ENCODE measurements around the gene CALHM3.

Gene CALHM3

GRCh38 chr10:103502849-103503660, 24.0 kb upstream of the CALHM3 start:
- H3K27ac ChIP-seq (replicated peaks), result no peak overlapping the region
- TF ChIP-seq REST (IDR thresholded peaks at IDR 0.05; ENCODE audit: insufficient replicate concordance, low read depth) (no peak), POLR2AphosphoS5 (IDR thresholded peaks at IDR 0.05; ENCODE audit: low read depth) (no peak), SPI1 (IDR thresholded peaks at IDR 0.05; ENCODE audit: borderline replicate concordance, low read depth) (no peak), GABPA (IDR thresholded peaks at IDR 0.05; ENCODE audit: low read depth) (no peak)
- TF ChIP-seq, protein P1, sequence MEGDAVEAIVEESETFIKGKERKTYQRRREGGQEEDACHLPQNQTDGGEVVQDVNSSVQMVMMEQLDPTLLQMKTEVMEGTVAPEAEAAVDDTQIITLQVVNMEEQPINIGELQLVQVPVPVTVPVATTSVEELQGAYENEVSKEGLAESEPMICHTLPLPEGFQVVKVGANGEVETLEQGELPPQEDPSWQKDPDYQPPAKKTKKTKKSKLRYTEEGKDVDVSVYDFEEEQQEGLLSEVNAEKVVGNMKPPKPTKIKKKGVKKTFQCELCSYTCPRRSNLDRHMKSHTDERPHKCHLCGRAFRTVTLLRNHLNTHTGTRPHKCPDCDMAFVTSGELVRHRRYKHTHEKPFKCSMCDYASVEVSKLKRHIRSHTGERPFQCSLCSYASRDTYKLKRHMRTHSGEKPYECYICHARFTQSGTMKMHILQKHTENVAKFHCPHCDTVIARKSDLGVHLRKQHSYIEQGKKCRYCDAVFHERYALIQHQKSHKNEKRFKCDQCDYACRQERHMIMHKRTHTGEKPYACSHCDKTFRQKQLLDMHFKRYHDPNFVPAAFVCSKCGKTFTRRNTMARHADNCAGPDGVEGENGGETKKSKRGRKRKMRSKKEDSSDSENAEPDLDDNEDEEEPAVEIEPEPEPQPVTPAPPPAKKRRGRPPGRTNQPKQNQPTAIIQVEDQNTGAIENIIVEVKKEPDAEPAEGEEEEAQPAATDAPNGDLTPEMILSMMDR (IDR thresholded peaks at IDR 0.05; ENCODE audit: insufficient read depth, low read length), result no peak
- H3K4me3 ChIP-seq (replicated peaks; ENCODE audit: insufficient read depth, low read length), result no peak overlapping the region
- peaks cover 2% of the 10 kb centered on the region for H3K27me3 ChIP-seq (ENCODE audit: insufficient read depth, poor library complexity, severe bottlenecking)
- no peak for DNase-seq (ENCODE audit: low read depth in 1 of 2, low spot score in 1 of 2)

GRCh38 chr10:103501186-103501585, 22.1 kb upstream of the CALHM3 start:
- Histone ChIP-seq H3K27me3 (ENCODE audit: insufficient read depth, poor library complexity, severe bottlenecking) (peaks cover 9% of the 10 kb centered on the region), H3K27ac (replicated peaks) (no peak overlapping the region), H3K4me3 (replicated peaks; ENCODE audit: insufficient read depth, low read length) (no peak overlapping the region)
- TF ChIP-seq, protein P1 (IDR thresholded peaks at IDR 0.05; ENCODE audit: insufficient read depth, low read length), result no peak
- TF ChIP-seq SPI1 (IDR thresholded peaks at IDR 0.05; ENCODE audit: borderline replicate concordance, low read depth) (no peak), GABPA (IDR thresholded peaks at IDR 0.05; ENCODE audit: low read depth) (no peak), POLR2AphosphoS5 (IDR thresholded peaks at IDR 0.05; ENCODE audit: low read depth) (no peak), REST (IDR thresholded peaks at IDR 0.05; ENCODE audit: insufficient replicate concordance, low read depth) (no peak)
- no peak for DNase-seq (ENCODE audit: low read depth in 1 of 2, low spot score in 1 of 2)

- TF ChIP-seq, protein P1 (IDR thresholded peaks at IDR 0.05; ENCODE audit: insufficient read depth, low read length), result no peak
- TF ChIP-seq SPI1 (IDR thresholded peaks at IDR 0.05; ENCODE audit: borderline replicate concordance, low read depth) (no peak), POLR2AphosphoS5 (IDR thresholded peaks at IDR 0.05; ENCODE audit: low read depth) (no peak), GABPA (IDR thresholded peaks at IDR 0.05; ENCODE audit: low read depth) (no peak), REST (IDR thresholded peaks at IDR 0.05; ENCODE audit: insufficient replicate concordance, low read depth) (no peak)
These were observed 21.4 kb upstream of the CALHM3 start for GRCh38 chr10:103500481-103500880.

More at GRCh38 chr10:103500481-103500880, 21.4 kb upstream of the CALHM3 start:
- Histone ChIP-seq H3K4me3 (replicated peaks; ENCODE audit: insufficient read depth, low read length) (no peak overlapping the region), H3K27ac (replicated peaks) (no peak overlapping the region), H3K27me3 (ENCODE audit: insufficient read depth, poor library complexity, severe bottlenecking) (peaks cover 15% of the 10 kb centered on the region)
- no peak for DNase-seq (ENCODE audit: low read depth in 1 of 2, low spot score in 1 of 2)

Measured in HL-60 (cell line).